GM19468 (cell line): ENCODE data around the gene ENPP5.
"Not testable (repeated sequence)": the region's sequence is repeated elsewhere in the genome, so short reads cannot be mapped to it uniquely, and the experiment has no call there.

Source experiments
- ATAC-seq: cut with Tn5 transposase; IDR thresholded peaks from one replicate; pipeline ENCODE4 v1.9.1; 2021; ENCODE audit warnings: mild to moderate bottlenecking, moderate library complexity, moderate number of reproducible peaks; ENCODE audit not compliant: unreplicated experiment; ENCODE audit errors: extremely low read depth

The ENPP5 gene

DNA sequence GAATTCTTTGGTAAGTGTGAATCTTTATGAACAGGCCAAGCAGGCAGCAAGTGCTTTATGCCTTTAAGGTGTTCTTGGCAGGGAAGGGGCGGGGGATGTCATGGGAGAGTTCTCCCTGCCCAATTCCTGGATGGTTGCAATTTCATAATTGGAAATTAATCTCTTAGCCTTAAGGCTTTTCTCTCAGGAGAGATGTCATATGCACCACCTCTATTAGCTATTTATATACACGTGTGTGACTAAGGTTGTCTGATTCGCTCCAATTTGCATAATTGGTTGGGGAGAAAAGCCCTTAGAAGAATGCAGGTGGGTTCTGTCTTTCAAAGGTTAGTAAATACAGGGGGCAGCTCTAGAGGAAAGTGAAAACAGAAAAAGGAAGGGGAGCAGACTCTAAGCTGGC is 5.2 kb upstream of the ENPP5 start:
- no peak for ATAC-seq

DNA sequence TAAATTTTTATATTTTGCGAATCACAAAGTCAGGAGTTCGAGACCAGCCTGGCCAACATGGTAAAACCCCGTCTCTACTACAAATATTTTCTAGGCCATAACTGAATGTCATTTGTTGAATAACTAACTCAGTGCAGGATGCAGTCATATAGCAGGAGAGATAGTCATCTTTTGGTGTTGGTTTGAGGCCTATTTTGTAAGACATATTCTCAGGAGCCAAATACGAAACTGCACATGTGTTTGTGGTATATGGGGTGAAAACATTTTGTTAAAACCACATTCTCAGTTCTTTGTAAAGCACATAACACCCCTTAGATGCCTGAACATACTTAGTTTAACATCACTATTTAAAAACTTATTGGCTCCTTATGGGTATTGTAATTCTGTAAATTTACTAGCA is 4.7 kb upstream of the ENPP5 start:
- ATAC-seq = peak; percentile 76

DNA sequence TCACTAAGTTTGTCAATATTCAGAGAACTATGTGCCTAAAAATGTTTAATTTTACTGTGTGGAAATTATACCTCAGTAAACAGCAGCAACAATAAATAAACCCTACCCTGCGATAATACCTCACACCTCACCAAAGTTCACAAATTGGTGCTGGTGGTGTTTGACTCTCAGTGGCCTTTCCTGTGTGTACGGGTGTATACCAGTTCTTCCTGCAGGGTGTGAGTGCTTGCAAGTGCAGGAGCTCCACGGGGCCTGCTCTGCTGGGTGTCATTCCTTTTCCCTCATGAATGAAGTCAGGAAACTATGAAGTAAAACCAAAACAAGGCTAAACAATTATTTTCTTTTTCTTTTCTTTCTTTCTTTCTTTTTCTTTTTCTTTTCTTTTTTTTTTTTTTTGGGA is 4.1 kb upstream of the ENPP5 start:
- no peak for ATAC-seq

DNA sequence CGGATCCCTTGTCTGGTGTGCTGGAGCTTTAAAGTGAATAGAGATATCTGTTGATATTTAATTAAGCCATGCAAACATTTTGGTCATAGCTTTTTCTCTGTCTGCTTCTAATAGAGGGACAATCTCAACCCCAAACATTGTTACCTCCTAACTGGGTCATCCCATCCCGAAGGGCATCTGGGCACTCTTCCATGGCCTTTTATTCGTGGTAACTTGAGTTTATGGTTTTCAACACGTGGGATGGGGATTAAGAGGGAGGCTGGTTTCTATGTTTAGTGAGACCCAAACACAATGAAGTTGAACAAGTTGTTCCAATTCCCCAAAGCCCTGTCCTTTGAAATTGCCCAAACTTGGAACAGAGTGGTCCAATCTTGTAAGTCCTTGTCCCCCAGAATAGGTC is 1.4 kb upstream of the ENPP5 start:
- no peak for ATAC-seq

DNA sequence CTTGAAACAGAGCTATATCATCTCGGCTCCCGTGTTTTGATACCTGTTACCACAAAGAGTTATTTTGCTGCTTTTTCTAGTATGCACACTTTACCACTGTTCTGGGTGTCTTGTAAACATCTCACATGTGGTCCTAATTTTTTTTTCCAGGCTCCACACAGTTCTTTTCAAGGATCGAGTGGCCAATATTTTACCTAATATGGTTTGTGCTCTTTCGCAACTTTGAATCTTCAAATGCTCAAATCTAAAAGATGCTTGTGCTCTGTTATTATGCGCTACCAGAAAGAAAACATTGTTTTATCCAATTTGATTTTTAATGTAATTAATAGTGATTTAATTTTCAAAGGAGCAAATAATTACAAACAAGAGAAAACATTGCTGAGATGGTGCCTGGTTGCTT is 10.7 kb downstream of the ENPP5 start:
- ATAC-seq = no peak

DNA sequence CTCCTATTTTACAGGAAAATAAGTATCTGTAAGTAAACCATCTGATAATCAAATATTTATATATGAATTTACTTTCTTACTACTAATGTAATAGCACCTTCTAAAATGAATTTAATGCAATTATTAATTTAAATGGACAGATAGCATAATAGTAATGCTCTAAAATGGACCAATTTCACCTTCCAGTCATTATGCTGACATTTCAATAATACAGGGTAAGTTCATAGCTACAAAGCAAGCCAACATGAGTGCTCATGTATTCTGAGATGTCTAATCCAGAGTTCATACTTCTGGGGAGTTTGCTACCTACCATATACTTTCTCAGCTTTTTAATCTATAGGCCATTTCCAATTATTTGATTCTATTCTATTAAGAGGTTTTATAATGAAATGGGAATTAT is 11.6 kb downstream of the ENPP5 start:
- no peak for ATAC-seq

DNA sequence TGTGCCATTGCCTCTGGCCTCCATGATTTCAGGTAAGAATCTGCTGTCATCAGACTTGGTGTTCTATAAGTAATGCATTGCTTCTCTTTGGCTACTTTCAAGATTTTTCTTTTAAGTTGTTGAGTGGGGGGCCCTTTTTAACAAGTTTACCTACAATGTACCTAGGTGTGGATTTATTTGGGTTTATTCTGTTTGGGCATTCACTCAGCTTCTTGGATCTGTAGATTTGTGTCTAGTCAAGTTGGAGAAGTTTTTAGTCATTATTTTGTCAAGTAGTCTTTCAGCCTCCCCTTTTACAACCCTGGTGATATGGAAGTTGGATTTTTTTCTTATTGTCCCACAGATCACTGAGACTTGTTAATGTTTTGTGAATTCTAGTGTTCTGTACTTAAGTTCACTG is 14.1 kb downstream of the ENPP5 start:
- ATAC-seq = no peak

DNA sequence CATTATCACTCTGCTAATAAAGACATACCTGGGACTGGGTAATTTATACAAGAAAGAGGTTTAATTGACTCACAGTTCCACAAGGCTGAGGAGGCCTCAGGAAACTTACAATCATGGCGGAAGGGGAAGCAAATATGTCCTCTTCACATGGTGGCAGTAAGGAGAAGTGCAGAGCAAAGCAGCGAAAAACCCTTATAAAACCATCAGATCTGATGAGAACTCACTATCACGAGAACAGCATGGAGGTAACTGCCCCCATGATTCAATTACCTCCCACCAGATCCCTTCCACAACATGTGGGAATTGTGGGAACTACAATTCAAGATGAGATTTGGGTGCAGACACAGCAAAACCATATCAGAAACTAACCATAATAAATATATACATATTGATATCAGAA is 21.7 kb downstream of the ENPP5 start:
- ATAC-seq = not testable (repeated sequence)

DNA sequence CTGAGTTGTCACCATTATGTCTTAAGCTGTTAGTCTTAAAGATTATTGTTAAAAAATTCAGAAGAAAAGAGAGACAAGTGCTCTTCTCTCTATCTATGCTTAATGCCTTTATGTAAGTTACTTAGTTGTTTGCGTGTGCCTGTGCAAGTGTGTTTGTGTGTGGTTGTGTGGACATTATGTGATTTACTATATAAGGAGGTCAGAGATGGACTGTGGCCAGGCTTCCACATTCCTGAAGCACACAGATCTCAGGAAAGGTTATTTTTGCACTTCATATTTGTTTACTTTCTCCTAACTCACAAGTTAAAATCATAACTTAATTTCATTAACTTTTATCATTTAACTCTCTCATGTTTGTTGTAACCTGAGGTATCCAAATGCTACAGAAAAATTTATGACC is 26.5 kb downstream of the ENPP5 start:
- no peak for ATAC-seq

DNA sequence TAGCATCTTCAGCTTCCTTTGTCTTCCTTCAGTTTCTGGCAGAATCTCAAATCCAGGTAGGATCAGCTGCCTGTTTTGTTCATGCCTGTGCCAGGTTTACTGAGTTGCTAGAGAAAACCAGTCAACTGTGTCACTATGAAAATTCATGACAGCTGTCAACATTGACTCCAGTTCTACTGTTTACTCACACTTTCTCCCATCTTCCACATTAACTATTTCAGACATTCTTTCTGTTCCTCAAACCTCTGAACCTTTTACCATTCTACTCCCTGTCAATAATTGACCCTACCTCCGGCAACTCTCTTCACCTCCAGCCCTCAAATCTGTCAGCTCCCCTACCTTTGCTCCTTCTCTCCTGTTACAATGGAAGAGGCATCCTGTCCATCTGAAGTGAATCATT is 32.5 kb downstream of the ENPP5 start:
- ATAC-seq = peak; percentile 91

DNA sequence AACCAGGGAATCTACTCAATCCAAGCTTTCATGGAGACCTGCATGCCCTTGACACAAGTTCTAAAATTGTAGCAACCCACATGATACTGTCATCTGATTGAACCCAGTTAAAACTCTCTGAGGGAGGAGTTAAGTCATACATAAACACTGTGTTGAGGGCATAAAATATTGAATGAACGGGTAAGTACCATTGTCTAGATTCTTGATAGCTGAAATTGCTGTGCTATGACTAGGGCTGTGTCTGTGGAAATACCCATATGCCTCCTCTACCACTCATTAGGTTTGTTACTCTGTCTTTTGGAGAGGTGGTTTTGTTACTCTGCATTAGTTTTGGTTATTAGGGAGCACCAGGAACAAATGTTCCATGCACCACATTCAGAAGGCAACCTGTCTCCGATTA is 33.4 kb downstream of the ENPP5 start:
- peak; percentile 45 for ATAC-seq

DNA sequence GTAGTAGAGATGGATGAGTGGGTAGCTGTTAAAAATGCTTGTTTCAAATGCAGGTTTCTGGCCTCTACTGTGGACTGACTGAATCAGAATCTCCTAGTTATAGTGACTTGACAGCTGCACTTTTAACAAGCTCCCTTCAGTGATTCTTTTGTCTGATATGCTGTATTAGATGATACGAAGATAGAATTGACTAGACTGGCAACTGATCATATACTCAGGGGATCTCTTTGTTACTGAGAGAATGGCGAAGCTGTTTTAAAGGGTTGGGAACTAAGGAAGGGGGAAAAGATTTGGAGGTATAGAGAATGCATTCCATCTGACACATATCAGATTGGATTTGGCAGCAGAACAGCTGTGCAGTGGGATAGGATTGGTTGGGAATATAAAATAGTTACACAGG is 33.9 kb downstream of the ENPP5 start:
- ATAC-seq = no peak

DNA sequence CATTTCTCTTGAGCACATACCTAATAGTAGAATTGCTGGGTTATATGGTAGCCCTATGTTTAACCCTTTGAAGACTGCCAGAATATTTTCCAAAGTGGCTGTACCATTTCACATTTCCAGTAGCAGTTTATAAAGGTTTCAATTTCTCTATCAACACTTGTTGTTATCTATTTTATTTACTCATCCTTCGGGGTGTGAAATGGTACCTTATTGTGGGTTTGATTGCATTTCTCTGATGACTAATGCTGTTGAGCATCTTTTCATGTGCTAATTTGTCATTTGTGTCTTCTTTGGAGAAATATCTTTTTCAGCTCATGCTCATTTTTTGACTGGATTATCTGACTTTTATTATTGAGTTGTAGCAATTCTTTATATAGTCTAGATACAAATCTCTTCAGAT is 35.6 kb downstream of the ENPP5 start:
- ATAC-seq = no peak

DNA sequence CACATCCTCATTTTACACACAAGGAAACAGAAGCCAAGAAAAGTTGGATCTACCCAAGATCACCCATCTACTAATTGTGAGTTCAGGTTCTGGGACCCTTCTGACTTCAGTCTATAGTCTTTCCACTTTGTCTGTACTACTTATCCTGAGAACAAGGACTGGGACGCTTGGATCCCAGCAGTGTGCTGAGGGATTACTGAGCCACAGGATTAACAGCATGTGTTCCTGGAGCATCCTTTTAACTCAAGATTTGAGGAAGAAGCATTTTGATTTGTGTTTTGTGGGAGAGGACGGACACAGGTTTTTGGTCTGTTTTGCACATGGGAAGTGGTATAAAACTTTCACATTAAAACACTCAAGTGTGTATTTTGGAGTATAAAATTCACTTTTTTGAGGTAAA is 36.6 kb downstream of the ENPP5 start:
- ATAC-seq = no peak

DNA sequence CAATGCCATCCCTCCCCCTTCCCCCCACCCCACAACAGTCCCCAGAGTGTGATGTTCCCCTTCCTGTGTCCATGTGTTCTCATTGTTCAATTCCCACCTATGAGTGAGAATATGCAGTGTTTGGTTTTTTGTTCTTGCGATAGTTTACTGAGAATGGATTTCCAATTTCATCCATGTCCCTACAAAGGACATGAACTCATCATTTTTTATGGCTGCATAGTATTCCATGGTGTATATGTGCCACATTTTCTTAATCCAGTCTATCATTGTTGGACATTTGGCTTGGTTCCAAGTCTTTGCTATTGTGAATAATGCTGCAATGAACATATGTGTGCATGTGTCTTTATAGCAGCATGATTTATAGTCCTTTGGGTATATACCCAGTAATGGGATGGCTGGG is 39.5 kb downstream of the ENPP5 start:
- not testable (repeated sequence) for ATAC-seq

DNA sequence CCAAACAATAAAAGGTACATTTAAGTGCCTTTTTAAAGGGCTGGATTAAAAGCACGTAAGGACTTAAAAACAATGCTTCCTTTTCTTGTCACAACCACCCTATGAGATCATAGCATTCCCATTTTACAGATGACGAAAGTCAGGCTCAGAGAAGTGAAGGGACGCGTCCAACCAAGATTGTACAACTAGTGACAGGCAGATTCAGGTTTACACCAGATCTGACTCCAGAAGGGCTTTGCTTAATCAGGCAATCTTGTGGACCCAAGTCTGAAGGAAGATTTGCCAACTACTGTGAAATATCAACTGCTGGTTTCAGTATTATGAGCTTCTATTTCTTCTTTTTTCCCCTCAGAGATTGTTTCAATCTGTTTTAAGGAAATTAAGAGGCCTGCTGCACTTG is 40.1 kb downstream of the ENPP5 start:
- ATAC-seq = no peak

DNA sequence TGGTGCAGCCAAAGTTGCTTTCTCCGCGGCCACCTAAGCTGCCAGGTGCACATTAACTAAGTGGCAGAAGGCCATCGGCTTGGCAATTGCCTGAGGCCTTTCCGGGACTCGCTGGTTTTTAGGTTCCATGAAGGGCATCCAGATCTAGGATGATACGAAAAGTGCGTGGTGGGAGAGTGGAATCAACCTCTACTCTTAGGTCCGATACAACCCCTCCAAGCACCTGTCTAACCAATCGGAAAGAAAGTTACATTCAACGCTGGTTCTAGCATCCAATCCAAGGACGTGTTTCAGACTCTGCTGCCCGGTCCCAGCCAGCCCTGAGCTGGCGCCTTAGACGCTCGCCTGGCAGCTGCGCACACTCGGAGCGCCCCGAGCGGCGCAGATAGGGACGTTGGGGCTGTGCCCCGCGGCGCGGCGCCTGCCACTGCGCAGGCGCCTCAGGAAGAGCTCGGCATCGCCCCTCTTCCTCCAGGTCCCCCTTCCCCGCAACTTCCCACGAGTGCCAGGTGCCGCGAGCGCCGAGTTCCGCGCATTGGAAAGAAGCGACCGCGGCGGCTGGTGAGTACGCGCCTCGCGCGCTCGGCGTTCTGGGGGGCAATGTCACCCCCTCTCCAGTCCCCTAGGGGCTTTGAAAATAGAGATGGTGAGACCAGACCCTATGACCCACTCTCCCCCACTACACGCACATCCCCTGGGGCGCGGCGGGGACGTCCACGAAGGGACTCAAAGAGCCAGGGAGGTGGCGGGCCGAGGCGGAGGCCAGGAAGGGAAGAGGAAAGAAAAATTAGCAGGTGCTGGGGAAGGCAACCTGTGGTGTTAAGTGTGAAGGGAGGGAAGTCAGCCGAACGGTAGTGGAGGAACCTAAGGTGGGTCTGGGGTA is 40.9 kb downstream of the ENPP5 start, which contains the start of gene ENPP4:
TSS of gene ENPP4 (plus strand) at position 361 of the 883 bp plus-strand sequence. CDS start 9,595 bp downstream, outside the sequence.
- peak; percentile 95 for ATAC-seq

DNA sequence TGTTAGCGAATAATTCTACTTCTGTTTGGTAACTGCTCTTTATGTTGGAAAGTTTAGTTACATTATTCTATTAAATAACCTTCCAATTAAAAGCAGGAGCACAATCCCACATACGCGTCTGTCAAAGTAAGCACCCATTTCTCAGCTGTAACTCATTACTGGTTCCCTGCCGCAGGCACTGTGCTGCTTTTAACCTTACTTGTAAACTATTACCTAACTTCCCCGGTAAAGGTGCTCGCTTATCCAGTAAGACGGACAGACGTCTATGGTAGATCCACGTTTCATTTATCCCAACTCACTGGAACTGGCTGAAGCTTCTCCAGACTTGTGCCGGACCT is 41.5 kb downstream of the ENPP5 start:
- ATAC-seq = no peak

DNA sequence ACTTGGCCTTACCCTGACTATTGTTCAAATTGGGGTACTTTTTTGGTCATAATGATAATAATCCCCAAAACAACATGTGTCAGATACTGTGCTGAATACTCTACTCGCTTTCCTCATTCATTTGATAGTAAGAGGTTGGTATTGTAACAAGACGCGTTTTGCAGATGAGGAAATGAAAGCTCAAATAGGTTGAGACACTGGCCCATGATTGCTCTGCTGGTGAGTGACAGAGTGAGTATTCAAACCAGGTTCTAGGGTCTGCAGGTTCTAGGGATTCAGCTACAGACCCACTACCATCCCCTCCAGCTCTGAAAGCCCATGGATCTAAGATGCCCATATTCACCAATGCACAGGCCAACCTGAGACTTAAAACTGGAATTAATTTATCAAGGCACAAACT is 42.3 kb downstream of the ENPP5 start:
- no peak for ATAC-seq

DNA sequence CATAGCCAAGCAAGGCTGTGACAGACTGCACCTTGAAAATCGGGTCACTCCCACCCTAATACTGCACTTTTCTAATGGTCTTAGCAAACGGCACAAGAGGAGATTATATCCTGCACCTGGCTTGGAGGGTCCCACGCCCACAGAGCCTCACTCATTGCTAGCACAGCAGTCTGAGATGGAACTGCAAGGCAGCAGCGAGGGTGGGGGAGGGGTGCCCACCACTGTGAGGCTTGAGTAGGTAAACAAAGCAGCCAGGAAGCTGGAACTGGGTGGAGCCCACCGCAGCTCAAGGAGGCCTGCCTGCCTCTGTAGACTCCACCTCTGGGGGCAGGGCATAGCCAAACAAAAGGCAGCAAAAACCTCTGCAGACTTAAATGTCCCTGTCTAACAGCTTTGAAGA is 51.1 kb downstream of the ENPP5 start:
- ATAC-seq = not testable (repeated sequence)

DNA sequence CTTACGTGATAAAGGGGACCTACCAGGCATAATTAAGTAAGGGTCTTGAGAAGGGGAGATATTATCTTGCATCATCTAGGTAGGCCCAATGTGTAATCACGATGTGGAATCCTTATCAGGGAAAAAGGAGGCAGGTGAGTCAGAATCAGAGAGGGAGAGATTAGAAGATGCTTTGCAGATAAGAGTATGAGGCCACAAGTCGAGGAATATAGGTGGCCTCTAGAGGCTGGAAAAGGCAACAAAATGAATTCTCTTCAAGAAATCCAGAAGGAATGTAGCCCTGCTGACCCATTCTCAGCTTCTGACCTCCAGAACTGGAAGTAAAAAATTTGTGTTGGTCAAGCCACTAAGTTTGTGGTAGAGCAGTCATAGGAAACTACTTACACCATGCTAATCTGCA is 51.9 kb downstream of the ENPP5 start:
- ATAC-seq = no peak

DNA sequence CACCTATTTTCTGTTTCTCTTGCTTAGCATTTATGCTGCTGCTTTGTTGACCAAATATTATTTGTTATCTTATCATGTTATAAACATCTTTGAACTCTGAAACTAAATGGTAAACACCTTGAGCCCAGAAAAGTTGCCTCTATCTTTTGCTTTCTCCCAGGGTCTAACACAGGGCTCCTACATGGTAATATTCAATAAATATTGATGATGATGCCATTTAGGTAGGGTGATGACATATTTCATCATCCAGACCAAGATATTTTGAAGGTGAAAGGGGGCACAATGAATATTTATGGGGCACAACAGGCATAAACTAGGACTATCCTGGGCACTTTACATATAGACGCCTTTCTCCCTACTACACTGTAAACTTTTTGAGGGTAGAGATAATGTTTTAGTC is 52.6 kb downstream of the ENPP5 start:
- ATAC-seq = no peak
